OCI-LY3 (cell line): ENCODE measurements around the gene IPMK.

Experiments
- EZH2phosphoT487 ChIP-seq: fragments of 200-600 bp; shearing (Covaris generic); IDR thresholded peaks from 2 replicates; pipeline ENCODE4 v1.6.1; 2018; ENCODE audit warnings: antibody characterized with exemption, mixed run types, low read depth
- TF ChIP-seq, protein P1 (sequence below): fragments of 200-600, 300-600 bp; sonication (generic); IDR thresholded peaks from 2 replicates; pipeline ENCODE4 v1.5.1; 2014; ENCODE audit warnings: antibody characterized with exemption, low read length, low read depth

- TF ChIP-seq, protein P1, sequence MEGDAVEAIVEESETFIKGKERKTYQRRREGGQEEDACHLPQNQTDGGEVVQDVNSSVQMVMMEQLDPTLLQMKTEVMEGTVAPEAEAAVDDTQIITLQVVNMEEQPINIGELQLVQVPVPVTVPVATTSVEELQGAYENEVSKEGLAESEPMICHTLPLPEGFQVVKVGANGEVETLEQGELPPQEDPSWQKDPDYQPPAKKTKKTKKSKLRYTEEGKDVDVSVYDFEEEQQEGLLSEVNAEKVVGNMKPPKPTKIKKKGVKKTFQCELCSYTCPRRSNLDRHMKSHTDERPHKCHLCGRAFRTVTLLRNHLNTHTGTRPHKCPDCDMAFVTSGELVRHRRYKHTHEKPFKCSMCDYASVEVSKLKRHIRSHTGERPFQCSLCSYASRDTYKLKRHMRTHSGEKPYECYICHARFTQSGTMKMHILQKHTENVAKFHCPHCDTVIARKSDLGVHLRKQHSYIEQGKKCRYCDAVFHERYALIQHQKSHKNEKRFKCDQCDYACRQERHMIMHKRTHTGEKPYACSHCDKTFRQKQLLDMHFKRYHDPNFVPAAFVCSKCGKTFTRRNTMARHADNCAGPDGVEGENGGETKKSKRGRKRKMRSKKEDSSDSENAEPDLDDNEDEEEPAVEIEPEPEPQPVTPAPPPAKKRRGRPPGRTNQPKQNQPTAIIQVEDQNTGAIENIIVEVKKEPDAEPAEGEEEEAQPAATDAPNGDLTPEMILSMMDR = no peak
- TF ChIP-seq EZH2phosphoT487 = no peak
Observed at GRCh38 chr10:58275908-58276307, 8.2 kb upstream of the IPMK start.
